KMS-11 (cell line): Measurements from ENCODE around the gene METTL8.

ENCODE experiments used
- H2AFZ ChIP-seq: fragments of 200-600 bp; sonication (generic); 2 replicates; pipeline ENCODE4 v1.6.1; 2016; ENCODE audit warnings: antibody characterized with exemption, mixed run types, low read depth
- H3K27ac ChIP-seq: fragments of 200-600 bp; sonication (generic); 2 replicates; pipeline ENCODE4 v1.6.1; 2016; ENCODE audit warnings: mild to moderate bottlenecking, mixed run types
- H3K27me3 ChIP-seq: fragments of 200-600 bp; sonication (generic); 2 replicates; pipeline ENCODE4 v1.6.1; 2017; ENCODE audit warnings: mild to moderate bottlenecking, low read depth, mixed run types, moderate library complexity; ENCODE audit not compliant: insufficient read depth
- H3K36me3 ChIP-seq: fragments of 200-600 bp; sonication (generic); 2 replicates; pipeline ENCODE4 v1.6.1; 2017; ENCODE audit warnings: mild to moderate bottlenecking, mixed run types; ENCODE audit not compliant: insufficient read depth
- H3K4me1 ChIP-seq: fragments of 200-600 bp; sonication (generic); 2 replicates; pipeline ENCODE4 v1.6.1; 2016; ENCODE audit warnings: mild to moderate bottlenecking, low read depth, mixed run types; ENCODE audit not compliant: poor library complexity, severe bottlenecking
- H3K4me2 ChIP-seq: fragments of 200-600 bp; sonication (generic); 2 replicates; pipeline ENCODE4 v1.7.0; 2016; ENCODE audit warnings: mild to moderate bottlenecking, mixed run types
- H3K4me3 ChIP-seq: fragments of 200-600 bp; sonication (generic); IDR thresholded peaks from 2 replicates; pipeline ENCODE4 v1.6.1; 2017; ENCODE audit warnings: low read depth, low read length, mixed read lengths; ENCODE audit not compliant: insufficient read depth
- H3K79me2 ChIP-seq: fragments of 200-600 bp; sonication (generic); 2 replicates; pipeline ENCODE4 v1.6.1; 2016; ENCODE audit warnings: low read depth, mixed run types; ENCODE audit not compliant: insufficient read depth
- H3K9ac ChIP-seq: fragments of 200-600 bp; sonication (generic); 2 replicates; pipeline ENCODE4 v1.6.1; 2016; ENCODE audit warnings: mild to moderate bottlenecking, mixed run types
- H4K20me1 ChIP-seq: fragments of 200-600 bp; sonication (generic); 2 replicates; pipeline ENCODE4 v1.6.1; 2016; ENCODE audit warnings: mild to moderate bottlenecking, mixed run types; ENCODE audit not compliant: insufficient read depth
- TF ChIP-seq, protein P1 (sequence below): fragments of 200-600 bp; sonication (generic); conservative IDR thresholded peaks from 2 replicates; pipeline ENCODE4 v1.6.1; 2017; ENCODE audit warnings: low read depth, mild to moderate bottlenecking, antibody characterized with exemption, low read length, moderate library complexity, mixed read lengths

Gene METTL8

DNA sequence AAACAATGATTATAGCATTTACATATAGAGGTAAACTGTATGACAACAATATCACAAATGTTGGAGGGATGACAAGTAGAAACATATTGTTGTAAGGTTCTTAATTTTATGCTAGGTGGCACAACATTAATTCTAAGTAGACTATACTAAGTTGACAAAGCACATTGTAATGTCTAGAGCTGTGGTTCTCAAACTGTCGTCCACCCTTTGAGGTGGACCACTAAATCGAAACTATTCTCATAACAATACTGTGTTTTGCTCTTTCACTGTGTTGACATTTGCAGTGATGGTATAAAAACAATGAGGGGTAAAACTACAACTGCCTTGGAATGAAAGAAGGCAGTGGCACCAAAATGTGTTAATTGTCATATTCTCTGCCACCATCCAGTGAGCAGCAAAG lies 66.1 kb downstream of the METTL8 start:
- Histone ChIP-seq H3K4me3 (no peak overlapping the region), H3K27ac (no peak overlapping the region), H3K9ac (no peak overlapping the region), H3K79me2 (no peaks in the 10 kb centered on the region), H3K27me3 (no peaks in the 10 kb centered on the region), H4K20me1 (no peaks in the 10 kb centered on the region), H2AFZ (no peak overlapping the region), H3K4me2 (no peak overlapping the region), H3K36me3 (no peaks in the 10 kb centered on the region), H3K4me1 (no peaks in the 10 kb centered on the region)
- TF ChIP-seq, protein P1, sequence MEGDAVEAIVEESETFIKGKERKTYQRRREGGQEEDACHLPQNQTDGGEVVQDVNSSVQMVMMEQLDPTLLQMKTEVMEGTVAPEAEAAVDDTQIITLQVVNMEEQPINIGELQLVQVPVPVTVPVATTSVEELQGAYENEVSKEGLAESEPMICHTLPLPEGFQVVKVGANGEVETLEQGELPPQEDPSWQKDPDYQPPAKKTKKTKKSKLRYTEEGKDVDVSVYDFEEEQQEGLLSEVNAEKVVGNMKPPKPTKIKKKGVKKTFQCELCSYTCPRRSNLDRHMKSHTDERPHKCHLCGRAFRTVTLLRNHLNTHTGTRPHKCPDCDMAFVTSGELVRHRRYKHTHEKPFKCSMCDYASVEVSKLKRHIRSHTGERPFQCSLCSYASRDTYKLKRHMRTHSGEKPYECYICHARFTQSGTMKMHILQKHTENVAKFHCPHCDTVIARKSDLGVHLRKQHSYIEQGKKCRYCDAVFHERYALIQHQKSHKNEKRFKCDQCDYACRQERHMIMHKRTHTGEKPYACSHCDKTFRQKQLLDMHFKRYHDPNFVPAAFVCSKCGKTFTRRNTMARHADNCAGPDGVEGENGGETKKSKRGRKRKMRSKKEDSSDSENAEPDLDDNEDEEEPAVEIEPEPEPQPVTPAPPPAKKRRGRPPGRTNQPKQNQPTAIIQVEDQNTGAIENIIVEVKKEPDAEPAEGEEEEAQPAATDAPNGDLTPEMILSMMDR = no peak

GRCh38 chr2:171365778-171366177 lies 68.0 kb downstream of the METTL8 start:
- Histone ChIP-seq H3K36me3 (no peaks in the 10 kb centered on the region), H3K4me3 (no peak overlapping the region), H3K27me3 (no peaks in the 10 kb centered on the region), H3K9ac (no peak overlapping the region), H3K79me2 (no peaks in the 10 kb centered on the region), H2AFZ (no peak overlapping the region), H3K4me2 (no peak overlapping the region), H3K4me1 (no peaks in the 10 kb centered on the region), H3K27ac (no peak overlapping the region), H4K20me1 (no peaks in the 10 kb centered on the region)
- TF ChIP-seq, protein P1 = no peak

DNA sequence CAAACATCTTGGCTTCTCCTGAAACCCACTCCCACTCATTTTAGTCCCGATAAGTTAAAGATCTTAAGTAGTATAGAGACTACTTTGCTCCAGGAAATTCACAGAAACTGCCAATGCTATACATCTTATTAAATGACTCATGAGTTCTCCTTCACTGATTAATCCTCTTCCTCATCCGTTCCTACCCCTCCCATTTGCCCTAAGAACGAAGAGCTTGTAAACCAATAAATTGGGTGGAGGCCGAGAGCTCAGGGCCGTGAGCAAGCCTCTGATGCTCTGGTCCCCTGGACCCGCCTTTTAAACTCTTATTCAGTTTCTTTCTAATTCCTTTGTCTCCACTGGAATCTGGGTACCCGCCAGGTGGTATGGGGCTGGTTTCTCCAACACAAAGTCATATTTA lies 68.6 kb downstream of the METTL8 start:
- H3K9ac ChIP-seq = no peak overlapping the region
- no peak overlapping the region for H3K4me3 ChIP-seq
- H3K27ac ChIP-seq = no peak overlapping the region
- no peak overlapping the region for H2AFZ ChIP-seq
- no peaks in the 10 kb centered on the region for H3K27me3 ChIP-seq
- H4K20me1 ChIP-seq = no peaks in the 10 kb centered on the region
- no peaks in the 10 kb centered on the region for H3K4me1 ChIP-seq
- TF ChIP-seq, protein P1 = no peak
- H3K79me2 ChIP-seq = no peaks in the 10 kb centered on the region
- no peaks in the 10 kb centered on the region for H3K36me3 ChIP-seq
- no peak overlapping the region for H3K4me2 ChIP-seq

- TF ChIP-seq, protein P1 = no peak
- no peak overlapping the region for H3K27ac ChIP-seq
Measured at GRCh38 chr2:171362396-171362795, 71.4 kb downstream of the METTL8 start.

More at GRCh38 chr2:171362396-171362795, 71.4 kb downstream of the METTL8 start:
- no peak overlapping the region for H3K4me3 ChIP-seq
- H3K9ac ChIP-seq = no peak overlapping the region
- H3K79me2 ChIP-seq = no peaks in the 10 kb centered on the region
- H2AFZ ChIP-seq = no peak overlapping the region
- H3K4me2 ChIP-seq = no peak overlapping the region
- H3K27me3 ChIP-seq = no peaks in the 10 kb centered on the region
- H4K20me1 ChIP-seq = no peaks in the 10 kb centered on the region
- no peaks in the 10 kb centered on the region for H3K4me1 ChIP-seq
- H3K36me3 ChIP-seq = no peaks in the 10 kb centered on the region
